Suprapubic skin (tissue), 4 donors: ENCODE results near the gene PPT1. TPM values are rescaled to one million over a fixed set of nuclear protein-coding genes. Genes with fewer than 3 reads are reported as not detected.

Experiments
- DNase-seq, 2 donors: peaks; one replicate each; pipeline ENCODE4 v3.0.0-alpha.2; 2019; ENCODE audit warnings: low spot score in 2 of 2
- H3K27ac ChIP-seq: fragments of 200-600 bp; sonication (generic); one replicate; pipeline ENCODE4 v1.5.1; 2019
- H3K27me3 ChIP-seq: fragments of 200-600 bp; sonication (generic); one replicate; pipeline ENCODE4 v1.5.1; 2019
- H3K36me3 ChIP-seq: fragments of 200-600 bp; sonication (generic); one replicate; pipeline ENCODE4 v1.5.1; 2019
- H3K4me1 ChIP-seq: fragments of 200-600 bp; sonication (generic); one replicate; pipeline ENCODE4 v1.5.1; 2019
- H3K4me3 ChIP-seq: fragments of 200-600 bp; sonication (generic); one replicate; pipeline ENCODE4 v1.5.1; 2019; ENCODE audit warnings: mild to moderate bottlenecking
- H3K9me3 ChIP-seq: fragments of 200-600 bp; sonication (generic); one replicate; pipeline ENCODE4 v1.5.1; 2019
- CTCF ChIP-seq, 2 donors: fragments of 200-600 bp in 1 of 2; fragments of 450-650 bp in 1 of 2; sonication (generic) in 1 of 2; IDR thresholded peaks; one replicate each; pipeline ENCODE4 v1.5.1; 2016 to 2019; ENCODE audit warnings: antibody characterized with exemption in 2 of 2, mild to moderate bottlenecking in 1 of 2, moderate library complexity in 1 of 2
- EP300 ChIP-seq: sonication (generic); formaldehyde crosslinking; IDR thresholded peaks from one replicate; pipeline ENCODE4 v1.6.1; 2017; ENCODE audit warnings: antibody characterized with exemption
- POLR2A ChIP-seq, 2 donors: fragments of 450-650 bp; IDR thresholded peaks; one replicate each; pipeline ENCODE4 v1.6.1; 2017; ENCODE audit warnings: antibody characterized with exemption in 2 of 2, mild to moderate bottlenecking in 2 of 2, moderate library complexity in 2 of 2
- POLR2AphosphoS5 ChIP-seq, 3 donors: sonication (generic); formaldehyde crosslinking; IDR thresholded peaks; one replicate each; pipeline ENCODE4 v1.6.1; 2017; ENCODE audit warnings: antibody characterized with exemption in 3 of 3
- WGBS: methylation state at CpG from one replicate; pipeline ENCODE4 v1.1.5; 2018; 5-methylcytosine and 5-hydroxymethylcytosine counted together
- total RNA-seq, 4 donors: library from RNA; depleted of rRNA; stranded (reverse); fragments of >200 nt; gene quantifications; one replicate each; pipeline ENCODE4 v1.1.0, GENCODE V29; 2016

Gene PPT1
- total RNA-seq, 4 donors from 2014 or later, result 33.5 to 57.7 (median 42.6) TPM

GRCh38 chr1:40133839-40134238, 36.8 kb upstream of the PPT1 start:
- TF ChIP-seq EP300, result no peak
- TF ChIP-seq POLR2AphosphoS5 (IDR thresholded peaks at IDR 0.05), result no peak
- no peak for TF ChIP-seq POLR2A (IDR thresholded peaks at IDR 0.05)
- TF ChIP-seq CTCF (IDR thresholded peaks at IDR 0.05), result no peak
- Histone ChIP-seq H3K9me3 (no peaks in the 10 kb centered on the region), H3K36me3 (no peaks in the 10 kb centered on the region), H3K27ac (no peak overlapping the region), H3K4me1 (peaks cover 6% of the 10 kb centered on the region), H3K27me3 (peaks cover 14% of the 10 kb centered on the region), H3K4me3 (no peak overlapping the region)
- DNase-seq, result no peak
- WGBS, result 33% methylated on average over 2 of the region's 2 CpGs

- no peak for DNase-seq
- H3K9me3 ChIP-seq, result no peaks in the 10 kb centered on the region
- no peaks in the 10 kb centered on the region for H3K36me3 ChIP-seq
- peaks cover 14% of the 10 kb centered on the region for H3K27me3 ChIP-seq
- 70% methylated on average over 21 of the region's 21 CpGs for WGBS
- no peak for TF ChIP-seq CTCF (IDR thresholded peaks at IDR 0.05)
- TF ChIP-seq EP300, result no peak
- no peak for TF ChIP-seq POLR2A (IDR thresholded peaks at IDR 0.05)
- no peak for TF ChIP-seq POLR2AphosphoS5 (IDR thresholded peaks at IDR 0.05)
- peak overlapping the region; percentile 29 for H3K4me3 ChIP-seq
- peaks cover 6% of the 10 kb centered on the region for H3K4me1 ChIP-seq
- no peak overlapping the region for H3K27ac ChIP-seq
These were observed 36.2 kb upstream of the PPT1 start for GRCh38 chr1:40133312-40133665.

GRCh38 chr1:40132383-40133311, 35.6 kb upstream of the PPT1 start:
- no peak for TF ChIP-seq POLR2AphosphoS5 (IDR thresholded peaks at IDR 0.05)
- DNase-seq, result no peak
- Histone ChIP-seq H3K27ac (no peak overlapping the region), H3K4me1 (peaks cover 6% of the 10 kb centered on the region), H3K4me3 (peak overlapping the region; percentile 29), H3K36me3 (no peaks in the 10 kb centered on the region), H3K9me3 (no peaks in the 10 kb centered on the region), H3K27me3 (peaks cover 15% of the 10 kb centered on the region)
- 31% methylated on average over 27 of the region's 44 CpGs for WGBS

GRCh38 chr1:40130892-40131291, 33.8 kb upstream of the PPT1 start:
- no peak for DNase-seq
- H3K27ac ChIP-seq, result no peak overlapping the region
- no peaks in the 10 kb centered on the region for H3K9me3 ChIP-seq
- H3K4me3 ChIP-seq, result no peak overlapping the region
- WGBS, result 29% methylated on average over 2 of the region's 2 CpGs
- peaks cover 6% of the 10 kb centered on the region for H3K4me1 ChIP-seq
- H3K36me3 ChIP-seq, result no peaks in the 10 kb centered on the region
- TF ChIP-seq EP300 (no peak), POLR2A (IDR thresholded peaks at IDR 0.05) (no peak), POLR2AphosphoS5 (IDR thresholded peaks at IDR 0.05) (no peak), CTCF (IDR thresholded peaks at IDR 0.05) (no peak)
- H3K27me3 ChIP-seq, result peaks cover 16% of the 10 kb centered on the region

GRCh38 chr1:40122855-40123254, 25.8 kb upstream of the PPT1 start:
- H3K36me3 ChIP-seq, result no peaks in the 10 kb centered on the region
- DNase-seq, result no peak
- TF ChIP-seq EP300, result no peak
- no peak for TF ChIP-seq POLR2AphosphoS5 (IDR thresholded peaks at IDR 0.05)
- no peak for TF ChIP-seq CTCF (IDR thresholded peaks at IDR 0.05)
- no peak for TF ChIP-seq POLR2A (IDR thresholded peaks at IDR 0.05)
- peaks cover 11% of the 10 kb centered on the region for H3K27me3 ChIP-seq
- no peaks in the 10 kb centered on the region for H3K4me1 ChIP-seq
- no peaks in the 10 kb centered on the region for H3K9me3 ChIP-seq
- no peak overlapping the region for H3K4me3 ChIP-seq
- H3K27ac ChIP-seq, result no peak overlapping the region
